Gastrocnemius medialis (tissue), 4 donors: ENCODE results near the gene GPATCH8.

Experiments
- CTCF ChIP-seq, 5 experiments: fragments of 450-650 bp in 3 of 5; fragments of 200-600 bp in 2 of 5; sonication (generic) in 2 of 5; IDR thresholded peaks in 4 of 5; conservative IDR thresholded peaks in 1 of 5; 1 replicate in 4 of 5; 2 replicates in 1 of 5; pipeline ENCODE4 v1.5.1; 2016 to 2019; ENCODE audit warnings: antibody characterized with exemption in 5 of 5, mild to moderate bottlenecking in 3 of 5, moderate library complexity in 3 of 5
- POLR2A ChIP-seq, 2 donors: fragments of 450-650 bp; IDR thresholded peaks; one replicate each; pipeline ENCODE4 v1.6.1; 2017; ENCODE audit warnings: antibody characterized with exemption in 2 of 2, mild to moderate bottlenecking in 2 of 2, moderate library complexity in 2 of 2

- no peak for TF ChIP-seq CTCF (IDR thresholded peaks at IDR 0.05 in 4 of 5, conservative IDR thresholded peaks at IDR 0.05 in 1 of 5)
- TF ChIP-seq POLR2A (IDR thresholded peaks at IDR 0.05), result no peak
Measured at GRCh38 chr17:44409309-44410028, 93.7 kb downstream of the GPATCH8 start.
